GM19239 (cell line): ENCODE results near the gene ATP1A2.

Experiments used
- DNase-seq: peaks from one replicate; pipeline ENCODE4 v3.0.0; 2011; ENCODE audit warnings: low spot score; ENCODE audit not compliant: insufficient read length
- FAIRE-seq: peaks from 2 replicates; lab custom pipeline; 2011; peaks lifted over from hg19 to GRCh38; lab: Jason Lieb, UNC

The ATP1A2 gene

DNA sequence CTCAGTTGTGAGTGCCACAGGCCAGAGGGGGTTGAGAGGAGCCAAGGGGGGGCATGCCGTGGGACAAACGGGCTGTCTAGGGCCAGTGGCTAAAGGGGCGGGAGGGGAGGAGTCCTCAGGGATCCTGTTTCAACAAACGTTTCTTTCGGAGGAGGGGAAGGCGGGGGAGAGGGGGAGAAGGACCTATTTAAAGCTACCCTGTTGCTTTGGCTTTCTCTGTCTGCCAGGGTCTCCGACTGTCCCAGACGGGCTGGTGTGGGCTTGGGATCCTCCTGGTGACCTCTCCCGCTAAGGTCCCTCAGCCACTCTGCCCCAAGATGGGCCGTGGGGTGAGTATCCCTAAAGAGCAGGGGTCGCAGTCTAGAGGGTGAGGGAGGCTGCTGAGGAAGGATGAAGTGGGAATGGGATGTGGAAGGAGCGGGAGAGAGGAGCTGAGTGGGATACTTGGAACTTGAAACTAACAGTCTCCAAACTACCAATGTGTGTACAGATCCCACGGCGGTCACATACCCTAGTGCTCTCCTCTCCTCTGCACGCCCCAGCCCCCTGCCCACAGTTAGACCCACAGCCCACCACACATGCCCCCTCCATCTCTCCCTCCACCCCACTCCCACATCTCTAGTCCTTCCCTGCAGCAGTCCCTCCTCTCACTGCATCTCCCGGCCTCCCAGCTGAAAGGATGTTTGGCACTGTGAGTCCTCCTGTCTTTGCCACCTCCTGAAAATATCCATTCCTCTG lies at the start of gene ATP1A2:
Gene ATP1A2 (plus strand): TSS at position 215 of the 738 bp plus-strand sequence. CDS start 103 bp downstream, at position 318.
- DNase-seq (no peak), FAIRE-seq (no peak)

DNA sequence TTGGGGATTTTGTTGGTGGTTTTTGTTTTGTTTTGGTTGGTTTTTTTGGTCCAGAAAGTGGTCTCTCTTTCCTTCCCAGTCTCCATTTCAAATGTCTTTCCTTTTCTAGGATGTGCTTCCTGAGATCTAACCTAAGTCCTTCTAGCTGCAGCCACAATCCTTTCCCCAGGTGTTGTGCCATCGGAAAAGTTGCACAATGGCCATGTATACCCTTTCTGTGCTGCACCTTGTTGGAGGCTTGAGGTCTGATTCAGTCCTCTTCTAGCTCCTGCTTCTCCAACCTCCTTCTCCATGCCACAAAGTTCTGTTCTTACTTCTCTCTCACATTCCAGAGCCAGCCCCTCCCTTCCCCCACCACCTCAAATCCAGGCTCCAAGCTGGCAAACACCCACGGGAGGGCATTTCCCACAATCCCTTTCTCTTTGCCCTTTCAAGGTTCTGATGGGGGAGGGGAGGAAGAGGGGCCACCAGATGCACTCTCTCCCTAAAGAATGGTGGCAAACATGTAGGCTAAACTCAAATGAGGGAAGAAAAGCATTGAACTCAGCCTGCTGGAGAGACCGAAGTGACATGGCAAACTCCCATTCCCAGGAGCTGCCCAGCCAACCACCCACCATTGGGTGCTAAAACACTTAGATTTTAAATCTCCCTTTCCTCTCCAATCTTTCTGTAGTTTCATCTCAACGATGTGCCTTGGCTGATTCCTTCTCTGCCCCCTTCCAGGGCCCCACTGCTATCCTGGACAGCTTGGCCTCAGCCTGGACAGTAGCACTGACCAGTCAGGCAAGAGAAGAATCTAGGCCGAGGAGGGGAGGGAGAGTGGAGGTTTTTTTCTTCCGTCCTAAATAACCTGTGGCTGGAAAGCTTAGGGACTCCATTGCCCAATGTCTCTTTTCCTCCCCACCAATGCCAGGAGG lies 48.5 kb upstream of the ATP1A2 start:
- FAIRE-seq = no peak

DNA sequence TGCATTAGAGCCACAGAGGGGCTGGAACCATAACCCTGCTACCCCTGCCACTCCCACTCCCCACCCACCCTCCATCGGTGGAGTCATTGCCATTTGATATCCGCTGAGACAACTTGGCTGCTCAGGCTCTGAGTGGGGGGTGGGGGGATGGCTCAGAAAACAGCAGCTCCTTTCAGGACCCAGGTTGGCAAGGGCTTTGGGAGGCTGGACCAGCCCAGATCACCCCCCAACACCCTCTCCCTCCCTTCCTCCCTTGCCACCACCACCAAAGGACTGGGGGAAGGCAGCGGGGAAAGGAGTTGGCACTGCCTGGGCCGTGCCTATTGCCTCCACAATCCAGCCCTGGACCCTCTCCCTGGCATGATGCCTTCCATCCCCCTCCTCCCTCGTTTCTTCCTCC lies 47.3 kb upstream of the ATP1A2 start:
- DNase-seq (no peak), FAIRE-seq (no peak)

More for the DNA sequence above, 48.5 kb upstream of the ATP1A2 start:
- no peak for DNase-seq

DNA sequence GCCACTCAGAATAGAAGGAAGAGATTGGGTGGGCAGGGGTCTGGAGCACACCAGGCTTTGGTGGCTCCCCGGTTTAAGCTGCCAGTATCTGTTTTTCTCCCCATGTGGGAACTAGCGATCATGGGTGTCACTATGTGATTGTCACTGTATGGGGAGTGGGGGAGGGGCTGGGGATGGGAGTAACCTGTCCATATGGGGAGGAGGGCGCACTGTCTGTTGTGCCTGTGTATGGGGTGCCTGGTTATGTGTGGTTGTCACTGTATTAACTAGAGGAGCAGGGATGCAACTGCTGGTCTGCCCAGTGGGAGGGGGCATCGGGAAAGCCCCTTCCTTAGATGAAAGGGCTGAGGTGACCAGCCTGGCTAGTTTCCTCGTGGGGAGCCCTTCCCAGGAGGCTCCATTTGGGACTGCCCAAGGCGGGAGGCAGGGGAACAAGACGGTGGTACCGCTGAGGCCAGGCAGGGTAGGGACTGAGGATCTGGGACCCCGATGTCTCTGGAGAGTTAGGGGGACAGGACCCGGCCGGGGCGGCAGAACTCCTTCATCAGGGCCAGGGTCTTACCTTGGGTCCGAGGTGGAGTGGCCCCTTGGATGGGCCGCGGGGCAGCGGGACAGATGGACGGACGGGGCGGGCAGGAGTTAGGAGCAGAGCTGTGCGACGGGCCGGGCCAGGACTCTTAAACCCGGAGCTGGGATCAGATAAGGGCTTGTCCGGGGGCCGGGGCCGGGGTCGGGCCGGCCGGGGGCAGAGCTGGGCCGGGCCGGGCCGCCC lies 45.9 kb upstream of the ATP1A2 start, which contains the start of gene KCNJ10:
Gene KCNJ10 (minus strand): TSS at position 701 of the 772 bp plus-strand sequence. CDS start 27,628 bp downstream, outside the sequence.
- DNase-seq (no peak), FAIRE-seq (no peak)

DNA sequence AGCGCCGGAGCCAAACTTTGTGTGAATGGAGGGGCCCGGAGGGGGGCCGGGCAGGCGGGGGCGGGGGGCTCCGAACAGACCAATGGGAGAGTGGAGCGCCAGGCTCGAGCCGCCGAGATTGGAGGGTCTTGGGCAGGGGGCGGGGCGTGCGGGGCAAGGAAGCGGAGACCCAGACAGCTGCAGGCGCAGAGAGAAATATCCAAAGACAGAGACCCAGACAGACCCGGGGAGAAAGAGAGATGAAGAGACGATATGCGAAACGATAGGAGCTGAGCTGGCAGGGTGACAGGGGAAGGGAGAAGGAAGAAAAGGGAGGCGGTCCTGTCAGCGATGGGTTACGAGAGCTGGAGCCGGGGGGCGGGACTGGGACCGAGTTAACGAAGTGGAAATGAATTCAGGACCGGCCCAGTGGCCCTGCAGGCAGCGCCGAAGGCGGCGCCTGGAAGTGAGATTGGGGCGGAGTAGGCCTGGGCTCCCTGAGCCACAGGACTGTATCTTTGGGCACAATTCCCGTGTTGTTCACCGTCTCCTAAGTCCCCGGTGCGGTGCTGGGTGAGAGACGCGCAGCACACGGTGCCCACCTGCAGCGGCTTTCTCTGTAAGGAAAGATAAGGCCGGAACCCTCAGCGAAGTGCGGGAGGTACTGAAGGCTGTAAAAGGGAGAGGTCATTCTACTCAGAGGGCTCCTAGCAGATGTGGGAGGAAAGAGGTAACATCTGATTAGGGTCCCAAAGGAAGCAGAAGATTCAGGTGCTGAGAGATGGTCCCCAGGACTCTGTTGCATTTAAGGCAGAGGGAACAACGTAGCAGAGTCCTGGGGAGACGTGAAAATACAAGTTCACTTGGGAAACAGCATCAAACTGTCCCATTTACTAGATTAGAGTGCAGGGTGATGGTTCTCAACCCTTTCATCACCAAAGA lies 45.1 kb upstream of the ATP1A2 start:
- no peak for FAIRE-seq
- DNase-seq = peak; percentile 28

DNA sequence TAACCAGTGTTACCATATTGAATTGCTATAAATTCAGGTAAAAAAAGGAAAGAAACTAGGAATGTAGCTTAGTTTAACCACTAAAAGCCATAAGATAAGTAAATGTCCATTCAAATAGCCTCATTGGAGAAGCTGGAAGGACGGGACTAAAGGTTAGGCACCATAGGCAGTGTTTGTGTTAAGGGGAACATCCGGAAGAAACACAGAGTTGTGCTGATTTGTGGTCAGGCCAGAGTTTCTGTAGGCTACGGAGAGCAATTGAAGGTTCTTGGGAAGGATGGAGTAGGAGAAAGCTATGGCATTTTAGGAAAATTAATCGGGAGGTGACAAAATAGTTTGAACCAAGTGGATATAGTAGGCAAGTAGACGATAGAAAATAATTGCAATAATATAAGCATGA lies 44.3 kb upstream of the ATP1A2 start:
- DNase-seq = no peak
- peak; percentile 53 for FAIRE-seq

DNA sequence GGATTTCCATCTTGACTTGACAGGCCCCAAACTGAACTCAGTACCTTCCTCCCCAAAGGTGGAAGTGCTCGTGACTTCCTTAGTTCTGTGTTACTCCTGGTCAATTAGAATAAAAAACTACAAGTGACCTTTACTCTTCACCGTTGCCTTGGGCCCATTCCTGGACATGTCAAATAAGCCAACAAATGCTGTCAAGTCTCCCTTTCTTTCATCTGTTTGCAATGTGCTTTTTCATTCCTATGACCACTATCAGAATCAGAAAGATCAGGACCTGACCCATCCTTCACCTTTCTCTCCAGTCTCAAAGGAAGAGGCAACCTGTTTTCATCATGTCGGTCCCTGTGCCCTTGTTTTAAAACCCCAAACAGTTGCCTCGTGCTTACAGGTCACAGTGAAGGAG lies 40.7 kb upstream of the ATP1A2 start:
- DNase-seq = no peak
- FAIRE-seq = no peak

DNA sequence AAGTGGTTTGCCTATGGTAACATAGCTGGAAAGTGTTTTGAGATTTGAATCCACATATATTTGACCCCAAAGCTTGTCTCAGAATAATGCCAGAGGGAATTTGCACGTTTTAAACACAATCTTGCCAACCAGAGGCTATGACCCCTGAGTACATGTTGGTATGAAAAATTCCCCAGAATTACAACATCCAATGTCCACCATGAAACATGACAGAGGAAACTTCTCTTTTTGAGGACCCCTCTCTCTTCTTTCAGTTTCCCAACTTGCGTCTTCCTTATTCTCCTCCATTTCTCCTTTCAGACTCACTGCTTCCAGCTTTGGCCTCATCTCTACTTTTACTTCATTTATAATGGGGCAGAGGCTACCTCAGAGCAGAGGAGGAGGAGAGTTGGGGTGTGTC lies 39.7 kb upstream of the ATP1A2 start:
- no peak for FAIRE-seq
- no peak for DNase-seq

DNA sequence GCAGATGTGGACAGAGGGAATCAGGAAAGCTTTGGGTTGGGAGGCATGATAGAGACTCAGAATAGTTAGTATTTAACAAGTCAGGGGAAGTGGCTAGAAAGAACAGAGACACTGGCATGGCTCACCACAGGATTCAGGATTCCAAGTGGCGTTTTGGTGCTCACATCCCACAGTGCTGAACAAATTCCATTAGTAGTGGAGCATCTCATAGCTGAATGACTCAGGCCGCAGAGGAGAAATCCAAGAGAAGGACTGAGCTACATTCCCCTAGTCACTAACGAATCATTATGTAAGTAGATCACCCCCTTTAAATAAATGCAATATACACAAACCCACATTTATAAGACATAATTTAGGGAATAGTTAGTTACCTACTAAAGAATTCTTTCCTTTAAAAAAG lies 39.3 kb upstream of the ATP1A2 start:
- DNase-seq (no peak), FAIRE-seq (no peak)

DNA sequence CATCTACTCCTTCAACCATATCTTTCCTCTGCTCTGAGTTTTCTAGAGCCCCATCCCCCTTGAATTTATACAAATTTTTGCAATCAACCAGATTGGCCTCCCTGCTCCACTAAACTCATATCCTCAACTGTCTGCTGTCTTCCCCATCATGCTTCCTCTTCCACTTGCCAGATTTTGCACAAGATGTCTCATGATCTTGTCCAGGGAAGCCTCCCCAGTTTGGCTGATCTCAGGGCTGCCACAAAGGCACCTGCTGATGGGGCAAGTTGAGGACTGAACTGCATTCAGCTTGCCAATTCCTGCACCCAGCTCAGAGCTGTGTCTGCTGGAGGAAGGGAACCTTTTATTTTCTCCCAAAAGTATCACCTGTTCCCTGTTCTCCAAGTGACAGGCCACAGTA lies 38.1 kb upstream of the ATP1A2 start:
- FAIRE-seq = no peak
- no peak for DNase-seq

DNA sequence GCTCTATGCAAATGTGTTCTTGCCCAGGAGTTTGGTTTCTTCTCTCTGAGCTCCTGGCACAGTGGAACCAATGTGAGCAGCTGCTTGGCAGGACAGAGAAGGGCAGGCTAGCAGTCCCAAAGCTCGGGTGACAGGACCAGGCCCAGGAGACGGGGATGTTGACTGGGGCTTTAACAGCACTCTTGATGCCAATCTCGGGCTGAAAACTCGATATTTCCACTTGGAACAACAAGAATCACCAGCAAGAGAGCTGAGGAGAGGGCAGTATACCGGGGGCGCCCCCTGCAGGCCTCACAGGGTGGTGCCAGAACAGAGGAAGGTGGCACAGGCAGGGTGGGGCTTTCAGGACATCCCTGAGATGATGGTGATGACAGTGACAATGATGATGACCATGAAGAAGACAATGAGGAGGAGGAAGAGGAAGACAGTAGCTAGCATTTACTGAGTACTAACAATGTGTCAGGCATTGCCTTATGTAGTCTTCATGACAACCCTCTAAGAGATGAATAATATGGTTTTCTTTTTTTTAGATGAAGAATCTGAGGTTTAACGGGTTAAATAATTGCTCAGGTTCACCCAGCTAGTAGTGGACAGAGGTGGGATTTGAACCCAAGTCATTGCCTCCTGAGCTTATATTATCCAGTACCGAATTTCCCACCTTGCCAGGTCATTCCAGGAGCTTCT lies 36.9 kb upstream of the ATP1A2 start:
- DNase-seq (peak; percentile 65), FAIRE-seq (no peak)

DNA sequence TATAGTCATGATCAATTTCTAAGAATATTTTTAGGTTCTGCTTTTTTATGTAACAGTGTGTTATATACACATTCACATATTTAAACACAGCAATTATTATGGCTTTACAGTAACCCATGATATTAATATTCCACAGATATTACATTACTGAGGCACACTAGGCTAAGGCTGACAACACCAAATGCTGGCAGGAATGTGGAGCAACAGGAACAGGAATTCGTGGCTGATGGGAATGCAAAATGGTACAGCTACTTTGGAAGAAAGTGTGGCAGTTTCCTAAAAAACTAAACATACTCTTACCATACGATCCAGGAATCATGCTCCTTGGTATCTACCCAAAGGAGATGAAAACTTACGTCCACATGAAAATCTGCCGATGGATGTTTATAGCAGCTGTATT lies 36.1 kb upstream of the ATP1A2 start:
- FAIRE-seq (no peak), DNase-seq (no peak)

DNA sequence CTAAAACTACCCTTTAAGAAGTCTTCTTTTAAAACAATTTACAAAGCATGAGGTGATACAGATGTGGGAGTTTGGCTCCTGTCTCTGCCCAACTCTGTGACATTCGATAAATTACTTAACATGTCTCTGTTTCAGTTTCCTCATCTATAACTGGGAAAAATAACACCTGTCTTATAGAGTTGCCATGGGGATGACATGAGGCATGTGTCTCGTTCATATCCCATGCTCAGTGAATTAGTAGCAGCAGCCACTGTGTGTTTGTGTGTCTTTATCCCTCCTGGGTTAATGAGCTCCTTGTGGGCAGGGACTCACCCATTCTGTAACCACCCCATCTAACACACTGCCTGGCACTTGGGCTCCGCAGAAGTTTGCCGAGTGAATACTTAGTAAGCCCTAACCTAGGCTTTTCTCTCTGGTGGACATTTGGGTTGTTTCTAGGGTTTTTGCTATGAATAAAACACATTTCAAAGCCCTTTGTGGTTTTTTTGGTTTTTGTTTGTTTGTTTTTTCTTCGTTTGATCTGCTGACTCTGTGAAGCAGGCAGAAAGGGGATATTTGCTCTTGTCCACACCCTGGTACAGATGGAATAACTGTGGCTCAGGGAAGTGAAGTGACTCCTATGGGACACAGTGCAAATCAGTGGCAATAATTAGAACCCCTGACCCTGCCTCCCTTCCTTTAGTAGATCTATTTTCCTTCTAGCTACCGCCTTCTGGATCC lies 35.0 kb upstream of the ATP1A2 start:
- FAIRE-seq = no peak

DNA sequence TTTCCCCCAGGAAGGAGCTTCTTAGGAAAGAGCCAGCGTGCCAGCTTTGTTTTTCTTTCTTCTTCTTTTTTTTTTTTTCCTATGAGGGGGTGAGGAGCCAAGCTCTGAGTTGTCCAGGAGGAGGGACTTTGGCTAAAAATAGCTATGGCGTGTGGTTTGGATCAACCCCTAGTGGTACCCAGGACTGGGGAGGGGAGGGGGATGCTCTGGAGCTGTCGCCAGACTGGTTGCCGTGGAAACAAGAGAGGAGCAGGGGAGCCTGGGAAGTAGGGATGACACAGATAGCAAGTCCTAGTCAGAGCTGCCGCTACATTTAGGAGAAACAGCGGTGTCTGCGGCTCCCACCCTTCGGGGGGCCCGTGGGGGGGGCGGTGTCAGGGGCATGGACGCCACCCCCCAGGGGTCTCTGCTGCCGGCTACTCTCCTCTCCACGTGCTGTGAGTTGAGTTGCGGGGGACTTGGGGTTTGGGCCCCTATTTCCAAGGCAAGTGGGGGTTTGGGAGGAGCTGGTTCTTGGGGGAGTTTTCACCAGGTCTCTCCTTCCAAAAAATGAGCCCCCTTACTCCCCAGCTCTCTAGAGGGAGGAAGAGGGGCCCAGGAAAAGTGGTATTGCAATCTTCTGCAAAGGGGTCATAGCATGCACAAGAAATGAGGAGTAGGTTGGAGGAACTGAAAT lies 34.2 kb upstream of the ATP1A2 start, which contains the start of gene KCNJ9:
Gene KCNJ9 (plus strand): TSS at position 278 of the 676 bp plus-strand sequence. CDS start 2,493 bp downstream, outside the sequence.
- no peak for FAIRE-seq
- DNase-seq = no peak

More for the DNA sequence above, 35.0 kb upstream of the ATP1A2 start:
- no peak for DNase-seq

DNA sequence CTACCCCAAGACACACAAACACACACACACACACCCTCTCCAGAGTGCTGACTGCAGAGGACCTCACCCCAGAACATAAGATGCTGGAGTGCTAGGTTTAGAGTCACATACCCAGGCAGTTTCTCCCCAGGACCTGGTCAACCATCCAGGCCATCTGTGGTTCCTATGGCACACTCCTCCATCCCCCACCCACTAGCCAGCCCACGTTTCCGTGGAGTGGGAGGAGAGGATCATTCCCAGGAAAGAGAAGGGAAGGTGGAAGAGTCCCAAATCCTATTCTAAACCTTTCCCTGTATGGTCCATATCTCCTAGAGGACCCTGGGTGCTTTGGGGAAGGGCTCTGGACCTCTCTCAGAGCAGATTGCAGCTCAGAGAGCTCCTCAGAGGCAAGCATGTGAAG lies 33.1 kb upstream of the ATP1A2 start:
- DNase-seq (no peak), FAIRE-seq (no peak)

DNA sequence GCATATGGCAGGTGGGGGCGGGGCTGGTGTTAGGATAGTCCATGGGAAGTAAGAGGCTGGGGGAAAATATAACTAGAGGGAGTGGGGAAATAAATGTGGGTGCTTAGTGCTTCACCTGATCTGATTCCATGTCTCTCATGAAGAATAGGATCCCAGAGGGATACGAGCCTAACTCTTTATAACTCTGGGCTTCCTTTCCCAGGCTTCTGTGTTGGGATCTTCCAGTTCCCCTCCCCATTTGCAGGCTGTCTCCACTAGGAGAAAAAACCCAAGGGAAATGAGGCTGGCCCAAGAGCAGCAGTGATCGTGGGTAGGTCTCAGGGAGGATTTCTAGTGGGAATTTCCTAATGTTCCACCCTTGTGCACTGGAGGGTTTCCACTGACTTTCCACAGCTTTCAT lies 32.6 kb upstream of the ATP1A2 start:
- no peak for FAIRE-seq
- no peak for DNase-seq

DNA sequence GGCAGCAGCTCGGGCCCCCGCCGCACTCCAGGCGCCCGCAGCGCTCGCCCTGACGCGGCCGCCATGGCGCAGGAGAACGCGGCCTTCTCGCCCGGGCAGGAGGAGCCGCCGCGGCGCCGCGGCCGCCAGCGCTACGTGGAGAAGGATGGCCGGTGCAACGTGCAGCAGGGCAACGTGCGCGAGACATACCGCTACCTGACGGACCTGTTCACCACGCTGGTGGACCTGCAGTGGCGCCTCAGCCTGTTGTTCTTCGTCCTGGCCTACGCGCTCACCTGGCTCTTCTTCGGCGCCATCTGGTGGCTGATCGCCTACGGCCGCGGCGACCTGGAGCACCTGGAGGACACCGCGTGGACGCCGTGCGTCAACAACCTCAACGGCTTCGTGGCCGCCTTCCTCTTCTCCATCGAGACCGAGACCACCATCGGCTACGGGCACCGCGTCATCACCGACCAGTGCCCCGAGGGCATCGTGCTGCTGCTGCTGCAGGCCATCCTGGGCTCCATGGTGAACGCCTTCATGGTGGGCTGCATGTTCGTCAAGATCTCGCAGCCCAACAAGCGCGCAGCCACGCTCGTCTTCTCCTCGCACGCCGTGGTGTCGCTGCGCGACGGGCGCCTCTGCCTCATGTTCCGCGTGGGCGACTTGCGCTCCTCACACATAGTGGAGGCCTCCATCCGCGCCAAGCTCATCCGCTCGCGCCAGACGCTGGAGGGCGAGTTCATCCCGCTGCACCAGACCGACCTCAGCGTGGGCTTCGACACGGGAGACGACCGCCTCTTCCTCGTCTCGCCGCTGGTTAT lies 31.4 kb upstream of the ATP1A2 start:
- DNase-seq = peak; percentile 88
- peak; percentile 77 for FAIRE-seq
